HG02973 (cell line): Measurements from ENCODE around the gene NPNT.

ENCODE experiments used
- ATAC-seq: cut with Tn5 transposase; IDR thresholded peaks from one replicate; pipeline ENCODE4 v1.9.1; 2021; ENCODE audit warnings: moderate library complexity; ENCODE audit not compliant: unreplicated experiment

The NPNT gene

GRCh38 chr4:105967058-105967658, 71.9 kb downstream of the NPNT start:
- ATAC-seq: no peak

GRCh38 chr4:105969575-105969974, 74.3 kb downstream of the NPNT start:
- ATAC-seq: no peak

GRCh38 chr4:105970371-105970770, 75.1 kb downstream of the NPNT start:
- no peak for ATAC-seq

GRCh38 chr4:105971036-105971435, 75.8 kb downstream of the NPNT start:
- ATAC-seq: no peak

- ATAC-seq: no peak
Observed at GRCh38 chr4:105972946-105973621, 77.8 kb downstream of the NPNT start.

- ATAC-seq: no peak
Observed at GRCh38 chr4:105976915-105977314, 81.6 kb downstream of the NPNT start.

GRCh38 chr4:105978684-105979296, 83.5 kb downstream of the NPNT start:
- no peak for ATAC-seq

GRCh38 chr4:105979506-105979905, 84.2 kb downstream of the NPNT start:
- ATAC-seq: no peak

- no peak for ATAC-seq
Observed at GRCh38 chr4:105988671-105989070, 93.4 kb downstream of the NPNT start.

GRCh38 chr4:105989485-105990242, 94.4 kb downstream of the NPNT start:
- ATAC-seq: no peak

GRCh38 chr4:105990933-105991332, 95.7 kb downstream of the NPNT start:
- ATAC-seq: no peak

- ATAC-seq: no peak
Observed at GRCh38 chr4:105991726-105992125, 96.5 kb downstream of the NPNT start.

- ATAC-seq: no peak
Observed at GRCh38 chr4:105992641-105993305, 97.5 kb downstream of the NPNT start.

- ATAC-seq: no peak
Observed at GRCh38 chr4:105994061-105994460, 98.8 kb downstream of the NPNT start.

GRCh38 chr4:105994841-105995501, 99.7 kb downstream of the NPNT start:
- no peak for ATAC-seq

- ATAC-seq: no peak
Observed at GRCh38 chr4:105996845-105997244, 101.6 kb downstream of the NPNT start.

GRCh38 chr4:105998171-105999063, 103.1 kb downstream of the NPNT start:
- ATAC-seq: no peak

- ATAC-seq: no peak
Observed at GRCh38 chr4:106002994-106003393, 107.7 kb downstream of the NPNT start.

- ATAC-seq: no peak
Observed at GRCh38 chr4:106010761-106011160, 115.5 kb downstream of the NPNT start.

GRCh38 chr4:106011387-106011786, 116.1 kb downstream of the NPNT start:
- ATAC-seq: no peak
